Tibial artery (tissue), 4 donors: ENCODE results near the gene PAXIP1.

Experiments
- DNase-seq, 2 donors: peaks; one replicate each; pipeline ENCODE4 v3.0.0-alpha.2; 2019
- H3K27ac ChIP-seq, 2 donors: fragments of 200-600 bp; sonication (generic) in 1 of 2; 1 replicate in 1 of 2; 2 replicates in 1 of 2; pipeline ENCODE4 v1.5.1; 2018 to 2019; ENCODE audit warnings: mild to moderate bottlenecking in 1 of 2
- H3K27me3 ChIP-seq, 2 donors: fragments of 200-600 bp; sonication (generic) in 1 of 2; one replicate each; pipeline versions ENCODE4 v1.5.1 to v1.6.0; 2016 to 2019
- H3K36me3 ChIP-seq, 3 donors: fragments of 200-600 bp; sonication (generic) in 2 of 3; one replicate each; pipeline ENCODE4 v1.5.1; 2016 to 2019; ENCODE audit warnings: mild to moderate bottlenecking in 2 of 3
- H3K4me1 ChIP-seq, 4 donors: fragments of 200-600 bp; sonication (generic) in 2 of 4; 1 replicate in 3 of 4; 2 replicates in 1 of 4; pipeline ENCODE4 v1.5.1; 2016 to 2019
- H3K4me3 ChIP-seq, 2 donors: fragments of 200-600 bp; sonication (generic) in 1 of 2; 1 replicate in 1 of 2; 2 replicates in 1 of 2; pipeline ENCODE4 v1.5.1; 2018 to 2019; ENCODE audit warnings: mild to moderate bottlenecking in 2 of 2
- H3K9me3 ChIP-seq, 3 donors: fragments of 200-600 bp; sonication (generic) in 1 of 3; one replicate each; pipeline ENCODE4 v1.5.1; 2016 to 2019
- CTCF ChIP-seq, 2 experiments: fragments of 200-600 bp in 1 of 2; fragments of 450-650 bp in 1 of 2; IDR thresholded peaks; one replicate each; pipeline ENCODE4 v1.5.1; 2017 to 2019; ENCODE audit warnings: antibody characterized with exemption in 2 of 2, mild to moderate bottlenecking in 1 of 2, moderate library complexity in 1 of 2
- intact Hi-C: fragments of 100-400 bp; cut with DNase I; formaldehyde crosslinking; loops from one replicate; pipeline ENCODE4 v1.15.0; 2023; ENCODE audit warnings: low total_unique reads

Gene PAXIP1

GRCh38 chr7:154911411-154911810 lies 91.5 kb downstream of the PAXIP1 start:
- Histone ChIP-seq H3K9me3 (peaks cover 0 to 7% (median 0%) of the 10 kb centered on the region in 3 donors), H3K27ac (no peak overlapping the region), H3K4me1 (peaks cover 0 to 10% (median 4%) of the 10 kb centered on the region in 4 donors), H3K4me3 (no peak overlapping the region), H3K27me3 (peaks cover 0 to 55% of the 10 kb centered on the region in 2 donors), H3K36me3 (no peaks in the 10 kb centered on the region)
- no peak for DNase-seq
- intact Hi-C loops, result no loop called here
- TF ChIP-seq CTCF (IDR thresholded peaks at IDR 0.05), result no peak

GRCh38 chr7:154910977-154911376 lies 91.9 kb downstream of the PAXIP1 start:
- no peaks in the 10 kb centered on the region for H3K36me3 ChIP-seq
- intact Hi-C loops, result no loop called here
- DNase-seq, result no peak
- H3K27me3 ChIP-seq, result peaks cover 0 to 51% of the 10 kb centered on the region in 2 donors
- no peak overlapping the region for H3K27ac ChIP-seq
- H3K4me3 ChIP-seq, result no peak overlapping the region
- peaks cover 0 to 10% (median 4%) of the 10 kb centered on the region in 4 donors for H3K4me1 ChIP-seq
- no peak for TF ChIP-seq CTCF (IDR thresholded peaks at IDR 0.05)
- peaks cover 0 to 7% (median 0%) of the 10 kb centered on the region in 3 donors for H3K9me3 ChIP-seq

- no peak overlapping the region for H3K27ac ChIP-seq
- peaks cover 0 to 42% of the 10 kb centered on the region in 2 donors for H3K27me3 ChIP-seq
- H3K4me3 ChIP-seq, result no peak overlapping the region
- H3K36me3 ChIP-seq, result no peaks in the 10 kb centered on the region
- no peak for TF ChIP-seq CTCF (IDR thresholded peaks at IDR 0.05)
- intact Hi-C loops, result no loop called here
- H3K4me1 ChIP-seq, result peaks cover 0 to 10% (median 4%) of the 10 kb centered on the region in 4 donors
- no peak for DNase-seq
- peaks cover 0 to 7% (median 0%) of the 10 kb centered on the region in 3 donors for H3K9me3 ChIP-seq
These were observed 92.8 kb downstream of the PAXIP1 start for GRCh38 chr7:154910125-154910524.

DNA sequence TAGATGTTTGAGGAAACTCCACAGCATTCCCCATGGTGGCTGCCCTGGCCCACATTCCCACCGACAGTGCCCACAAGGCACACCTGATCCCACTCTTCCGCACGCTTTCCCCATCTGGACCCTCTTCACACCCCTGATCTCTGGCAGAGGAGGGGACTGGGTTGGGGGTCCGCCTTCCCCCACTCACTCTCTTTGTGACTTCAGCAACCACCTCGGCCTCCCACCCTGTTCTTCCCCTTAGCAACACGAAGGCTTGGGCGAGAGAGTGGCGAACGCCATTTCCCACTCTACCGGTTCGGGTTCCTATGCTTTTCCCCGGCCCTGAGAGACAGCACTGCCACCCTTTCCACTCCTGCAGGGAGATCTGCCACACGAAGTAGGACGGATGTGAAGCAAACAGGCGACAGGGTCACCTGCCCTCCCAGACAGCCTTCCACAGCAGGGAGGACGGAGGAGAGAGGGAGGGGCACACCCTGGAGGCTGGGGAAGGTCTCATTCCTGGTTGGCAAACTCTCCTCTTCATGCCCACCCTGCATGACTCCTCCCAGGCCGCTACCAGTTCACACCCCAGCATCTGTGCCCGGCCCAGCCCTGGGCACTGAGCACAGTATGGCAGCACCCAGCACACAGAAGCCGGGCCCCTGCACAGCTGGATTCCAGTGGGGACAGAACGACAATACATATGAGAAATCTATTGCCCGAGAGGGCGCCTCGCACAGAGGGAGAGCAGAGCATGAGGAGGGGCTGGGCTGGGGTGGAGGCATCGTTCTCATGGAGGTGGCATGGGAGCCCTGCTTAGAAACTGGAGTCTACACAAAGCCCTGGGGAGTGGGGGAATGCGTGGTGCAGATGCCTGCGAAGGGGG lies 93.5 kb downstream of the PAXIP1 start:
- no peak for TF ChIP-seq CTCF (IDR thresholded peaks at IDR 0.05)
- intact Hi-C loops, result no loop called here
- DNase-seq, result no peak
- peaks cover 0 to 7% (median 0%) of the 10 kb centered on the region in 3 donors for H3K9me3 ChIP-seq
- no peak overlapping the region for H3K4me3 ChIP-seq
- H3K4me1 ChIP-seq, result peaks cover 0 to 7% (median 3%) of the 10 kb centered on the region in 4 donors
- H3K27ac ChIP-seq, result no peak overlapping the region
- no peaks in the 10 kb centered on the region for H3K36me3 ChIP-seq
- peaks cover 0 to 36% of the 10 kb centered on the region in 2 donors for H3K27me3 ChIP-seq

GRCh38 chr7:154907651-154908620 lies 95.0 kb downstream of the PAXIP1 start:
- no peak for TF ChIP-seq CTCF (IDR thresholded peaks at IDR 0.05)

More at GRCh38 chr7:154907651-154908620, 95.0 kb downstream of the PAXIP1 start:
- no peak overlapping the region for H3K4me3 ChIP-seq
- H3K9me3 ChIP-seq, result peaks cover 0 to 7% (median 0%) of the 10 kb centered on the region in 3 donors
- H3K27me3 ChIP-seq, result peaks cover 0 to 28% of the 10 kb centered on the region in 2 donors
- DNase-seq, result no peak
- H3K36me3 ChIP-seq, result no peaks in the 10 kb centered on the region
- H3K4me1 ChIP-seq, result no peaks in the 10 kb centered on the region
- H3K27ac ChIP-seq, result no peak overlapping the region
- intact Hi-C loops, result no loop called here
